ENCODE results near the gene LRRC8A. TPM values are rescaled to one million over a fixed set of nuclear protein-coding genes. Genes with fewer than 3 reads are reported as not detected.

The LRRC8A gene
- total and polyA plus RNA-seq, 2 of the 13 experiments (the other 11 are each of a cell fraction or from before 2014, with no cell fraction given), result 16.1 to 40.6 TPM

DNA sequence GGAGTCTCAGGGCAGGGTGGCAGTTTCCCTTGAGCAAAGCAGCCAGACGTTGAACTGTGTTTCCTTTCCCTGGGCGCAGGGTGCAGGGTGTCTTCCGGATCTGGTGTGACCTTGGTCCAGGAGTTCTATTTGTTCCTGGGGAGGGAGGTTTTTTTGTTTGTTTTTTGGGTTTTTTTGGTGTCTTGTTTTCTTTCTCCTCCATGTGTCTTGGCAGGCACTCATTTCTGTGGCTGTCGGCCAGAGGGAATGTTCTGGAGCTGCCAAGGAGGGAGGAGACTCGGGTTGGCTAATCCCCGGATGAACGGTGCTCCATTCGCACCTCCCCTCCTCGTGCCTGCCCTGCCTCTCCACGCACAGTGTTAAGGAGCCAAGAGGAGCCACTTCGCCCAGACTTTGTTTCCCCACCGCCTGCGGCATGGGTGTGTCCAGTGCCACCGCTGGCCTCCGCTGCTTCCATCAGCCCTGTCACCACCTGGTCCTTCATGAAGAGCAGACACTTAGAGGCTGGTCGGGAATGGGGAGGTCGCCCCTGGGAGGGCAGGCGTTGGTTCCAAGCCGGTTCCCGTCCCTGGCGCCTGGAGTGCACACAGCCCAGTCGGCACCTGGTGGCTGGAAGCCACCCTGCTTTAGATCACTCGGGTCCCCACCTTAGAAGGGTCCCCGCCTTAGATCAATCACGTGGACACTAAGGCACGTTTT, 35.4 kb downstream of the LRRC8A start (continued):
- TF ChIP-seq, protein P1, sequence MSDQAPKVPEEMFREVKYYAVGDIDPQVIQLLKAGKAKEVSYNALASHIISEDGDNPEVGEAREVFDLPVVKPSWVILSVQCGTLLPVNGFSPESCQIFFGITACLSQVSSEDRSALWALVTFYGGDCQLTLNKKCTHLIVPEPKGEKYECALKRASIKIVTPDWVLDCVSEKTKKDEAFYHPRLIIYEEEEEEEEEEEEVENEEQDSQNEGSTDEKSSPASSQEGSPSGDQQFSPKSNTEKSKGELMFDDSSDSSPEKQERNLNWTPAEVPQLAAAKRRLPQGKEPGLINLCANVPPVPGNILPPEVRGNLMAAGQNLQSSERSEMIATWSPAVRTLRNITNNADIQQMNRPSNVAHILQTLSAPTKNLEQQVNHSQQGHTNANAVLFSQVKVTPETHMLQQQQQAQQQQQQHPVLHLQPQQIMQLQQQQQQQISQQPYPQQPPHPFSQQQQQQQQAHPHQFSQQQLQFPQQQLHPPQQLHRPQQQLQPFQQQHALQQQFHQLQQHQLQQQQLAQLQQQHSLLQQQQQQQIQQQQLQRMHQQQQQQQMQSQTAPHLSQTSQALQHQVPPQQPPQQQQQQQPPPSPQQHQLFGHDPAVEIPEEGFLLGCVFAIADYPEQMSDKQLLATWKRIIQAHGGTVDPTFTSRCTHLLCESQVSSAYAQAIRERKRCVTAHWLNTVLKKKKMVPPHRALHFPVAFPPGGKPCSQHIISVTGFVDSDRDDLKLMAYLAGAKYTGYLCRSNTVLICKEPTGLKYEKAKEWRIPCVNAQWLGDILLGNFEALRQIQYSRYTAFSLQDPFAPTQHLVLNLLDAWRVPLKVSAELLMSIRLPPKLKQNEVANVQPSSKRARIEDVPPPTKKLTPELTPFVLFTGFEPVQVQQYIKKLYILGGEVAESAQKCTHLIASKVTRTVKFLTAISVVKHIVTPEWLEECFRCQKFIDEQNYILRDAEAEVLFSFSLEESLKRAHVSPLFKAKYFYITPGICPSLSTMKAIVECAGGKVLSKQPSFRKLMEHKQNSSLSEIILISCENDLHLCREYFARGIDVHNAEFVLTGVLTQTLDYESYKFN (CRISPR knock-in tag; conservative IDR thresholded peaks at IDR 0.05), result peak; percentile 92
- TF ChIP-seq ZNF570 (CRISPR knock-in tag; IDR thresholded peaks at IDR 0.05; ENCODE audit: borderline replicate concordance) (no peak), POLR2G (IDR thresholded peaks at IDR 0.05; ENCODE audit: low read depth, low read length) (no peak), SATB2 (CRISPR knock-in tag; IDR thresholded peaks at IDR 0.05) (no peak), ZNF432 (CRISPR knock-in tag; IDR thresholded peaks at IDR 0.05; ENCODE audit: borderline replicate concordance) (no peak), NFKBIZ (CRISPR knock-in tag; IDR thresholded peaks at IDR 0.05) (no peak), ZNF30 (CRISPR knock-in tag; IDR thresholded peaks at IDR 0.05) (no peak), ZNF451 (CRISPR knock-in tag; IDR thresholded peaks at IDR 0.05) (peak; percentile 69; the same call in 1 of the 2 replicates), CBX1 (IDR thresholded peaks at IDR 0.05; ENCODE audit: low read depth) (no peak), TBP (CRISPR knock-in tag; IDR thresholded peaks at IDR 0.05) (no peak), CENPX (CRISPR knock-in tag; IDR thresholded peaks at IDR 0.05) (no peak)
- TF ChIP-seq, protein P2, sequence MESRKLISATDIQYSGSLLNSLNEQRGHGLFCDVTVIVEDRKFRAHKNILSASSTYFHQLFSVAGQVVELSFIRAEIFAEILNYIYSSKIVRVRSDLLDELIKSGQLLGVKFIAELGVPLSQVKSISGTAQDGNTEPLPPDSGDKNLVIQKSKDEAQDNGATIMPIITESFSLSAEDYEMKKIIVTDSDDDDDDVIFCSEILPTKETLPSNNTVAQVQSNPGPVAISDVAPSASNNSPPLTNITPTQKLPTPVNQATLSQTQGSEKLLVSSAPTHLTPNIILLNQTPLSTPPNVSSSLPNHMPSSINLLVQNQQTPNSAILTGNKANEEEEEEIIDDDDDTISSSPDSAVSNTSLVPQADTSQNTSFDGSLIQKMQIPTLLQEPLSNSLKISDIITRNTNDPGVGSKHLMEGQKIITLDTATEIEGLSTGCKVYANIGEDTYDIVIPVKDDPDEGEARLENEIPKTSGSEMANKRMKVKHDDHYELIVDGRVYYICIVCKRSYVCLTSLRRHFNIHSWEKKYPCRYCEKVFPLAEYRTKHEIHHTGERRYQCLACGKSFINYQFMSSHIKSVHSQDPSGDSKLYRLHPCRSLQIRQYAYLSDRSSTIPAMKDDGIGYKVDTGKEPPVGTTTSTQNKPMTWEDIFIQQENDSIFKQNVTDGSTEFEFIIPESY (CRISPR knock-in tag; IDR thresholded peaks at IDR 0.05), result peak; percentile 70; the same call in 1 of the 2 replicates
- TF ChIP-seq, protein P3, sequence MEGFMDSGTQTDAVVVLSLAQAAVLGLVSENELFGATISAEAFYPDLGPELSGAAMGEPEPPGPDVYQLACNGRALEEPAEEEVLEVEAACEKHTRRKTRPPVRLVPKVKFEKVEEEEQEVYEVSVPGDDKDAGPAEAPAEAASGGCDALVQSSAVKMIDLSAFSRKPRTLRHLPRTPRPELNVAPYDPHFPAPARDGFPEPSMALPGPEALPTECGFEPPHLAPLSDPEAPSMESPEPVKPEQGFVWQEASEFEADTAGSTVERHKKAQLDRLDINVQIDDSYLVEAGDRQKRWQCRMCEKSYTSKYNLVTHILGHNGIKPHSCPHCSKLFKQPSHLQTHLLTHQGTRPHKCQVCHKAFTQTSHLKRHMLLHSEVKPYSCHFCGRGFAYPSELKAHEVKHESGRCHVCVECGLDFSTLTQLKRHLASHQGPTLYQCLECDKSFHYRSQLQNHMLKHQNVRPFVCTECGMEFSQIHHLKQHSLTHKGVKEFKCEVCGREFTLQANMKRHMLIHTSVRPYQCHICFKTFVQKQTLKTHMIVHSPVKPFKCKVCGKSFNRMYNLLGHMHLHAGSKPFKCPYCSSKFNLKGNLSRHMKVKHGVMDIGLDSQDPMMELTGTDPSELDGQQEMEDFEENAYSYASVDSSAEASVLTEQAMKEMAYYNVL (CRISPR knock-in tag; IDR thresholded peaks at IDR 0.05; ENCODE audit: borderline replicate concordance), result peak; percentile 88
- TF ChIP-seq, protein P4, sequence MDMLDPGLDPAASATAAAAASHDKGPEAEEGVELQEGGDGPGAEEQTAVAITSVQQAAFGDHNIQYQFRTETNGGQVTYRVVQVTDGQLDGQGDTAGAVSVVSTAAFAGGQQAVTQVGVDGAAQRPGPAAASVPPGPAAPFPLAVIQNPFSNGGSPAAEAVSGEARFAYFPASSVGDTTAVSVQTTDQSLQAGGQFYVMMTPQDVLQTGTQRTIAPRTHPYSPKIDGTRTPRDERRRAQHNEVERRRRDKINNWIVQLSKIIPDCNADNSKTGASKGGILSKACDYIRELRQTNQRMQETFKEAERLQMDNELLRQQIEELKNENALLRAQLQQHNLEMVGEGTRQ (IDR thresholded peaks at IDR 0.05; ENCODE audit: low read depth, low read length), result no peak
- TF ChIP-seq, protein P4 (CRISPR knock-in tag; IDR thresholded peaks at IDR 0.05; ENCODE audit: borderline replicate concordance), result no peak
- TF ChIP-seq, protein P5, sequence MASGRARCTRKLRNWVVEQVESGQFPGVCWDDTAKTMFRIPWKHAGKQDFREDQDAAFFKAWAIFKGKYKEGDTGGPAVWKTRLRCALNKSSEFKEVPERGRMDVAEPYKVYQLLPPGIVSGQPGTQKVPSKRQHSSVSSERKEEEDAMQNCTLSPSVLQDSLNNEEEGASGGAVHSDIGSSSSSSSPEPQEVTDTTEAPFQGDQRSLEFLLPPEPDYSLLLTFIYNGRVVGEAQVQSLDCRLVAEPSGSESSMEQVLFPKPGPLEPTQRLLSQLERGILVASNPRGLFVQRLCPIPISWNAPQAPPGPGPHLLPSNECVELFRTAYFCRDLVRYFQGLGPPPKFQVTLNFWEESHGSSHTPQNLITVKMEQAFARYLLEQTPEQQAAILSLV (CRISPR knock-in tag; IDR thresholded peaks at IDR 0.05; ENCODE audit: borderline replicate concordance), result no peak; the same call in 1 of the 2 replicates
- TF ChIP-seq, protein P6, sequence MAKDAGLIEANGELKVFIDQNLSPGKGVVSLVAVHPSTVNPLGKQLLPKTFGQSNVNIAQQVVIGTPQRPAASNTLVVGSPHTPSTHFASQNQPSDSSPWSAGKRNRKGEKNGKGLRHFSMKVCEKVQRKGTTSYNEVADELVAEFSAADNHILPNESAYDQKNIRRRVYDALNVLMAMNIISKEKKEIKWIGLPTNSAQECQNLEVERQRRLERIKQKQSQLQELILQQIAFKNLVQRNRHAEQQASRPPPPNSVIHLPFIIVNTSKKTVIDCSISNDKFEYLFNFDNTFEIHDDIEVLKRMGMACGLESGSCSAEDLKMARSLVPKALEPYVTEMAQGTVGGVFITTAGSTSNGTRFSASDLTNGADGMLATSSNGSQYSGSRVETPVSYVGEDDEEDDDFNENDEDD (CRISPR knock-in tag; IDR thresholded peaks at IDR 0.05; ENCODE audit: borderline replicate concordance), result peak; percentile 86; the same call in 1 of the 2 replicates
